H9 (cell line): Measurements from ENCODE around the gene SOD3. TPM values are rescaled to one million over a fixed set of nuclear protein-coding genes. Genes with fewer than 3 reads are reported as not detected.

Source experiments
- DNase-seq: peaks from one replicate; pipeline ENCODE4 v3.0.0-alpha.2; 2017
- H2AFZ ChIP-seq: one replicate; pipeline ENCODE4 v1.6.1; 2013; ENCODE audit warnings: mild to moderate bottlenecking, low read length, control low read depth, moderate library complexity
- H2AK5ac ChIP-seq: 2 replicates; pipeline ENCODE4 v1.6.1; 2013; ENCODE audit warnings: low read length, control low read depth, mixed read lengths; ENCODE audit not compliant: insufficient read length
- H2BK120ac ChIP-seq: one replicate; pipeline ENCODE4 v1.6.1; 2013; ENCODE audit warnings: low read depth, mild to moderate bottlenecking, low read length, control low read depth, inconsistent platforms; ENCODE audit not compliant: poor library complexity, severe bottlenecking
- H2BK12ac ChIP-seq: 2 replicates; pipeline ENCODE4 v1.6.1; 2013; ENCODE audit warnings: low read length, control low read depth, mixed read lengths, low read depth; ENCODE audit not compliant: insufficient read length
- H2BK15ac ChIP-seq: 2 replicates; pipeline ENCODE4 v1.6.1; 2013; ENCODE audit warnings: low read depth, low read length, control low read depth
- H2BK20ac ChIP-seq: one replicate; pipeline ENCODE4 v1.6.1; 2013; ENCODE audit warnings: low read depth, mild to moderate bottlenecking, low read length, control low read depth, inconsistent platforms; ENCODE audit not compliant: poor library complexity, severe bottlenecking
- H2BK5ac ChIP-seq: 2 replicates; pipeline ENCODE4 v1.6.1; 2013; ENCODE audit warnings: low read length, control low read depth, mixed read lengths; ENCODE audit not compliant: insufficient read length
- H3K14ac ChIP-seq: 2 replicates; pipeline ENCODE4 v1.6.1; 2013; ENCODE audit warnings: low read length, control low read depth; ENCODE audit not compliant: insufficient read depth
- H3K18ac ChIP-seq: 2 replicates; pipeline ENCODE4 v1.6.1; 2013; ENCODE audit warnings: low read depth, mild to moderate bottlenecking, mixed read lengths, low read length, control low read depth; ENCODE audit not compliant: insufficient read length
- H3K23ac ChIP-seq: 2 replicates; pipeline ENCODE4 v1.6.1; 2013; ENCODE audit warnings: low read length, control low read depth, mixed read lengths, low read depth; ENCODE audit not compliant: insufficient read length
- H3K23me2 ChIP-seq: 2 replicates; pipeline ENCODE4 v1.6.1; 2013; ENCODE audit warnings: low read depth, mild to moderate bottlenecking, mixed read lengths, low read length, control low read depth; ENCODE audit not compliant: insufficient read length, poor library complexity, severe bottlenecking
- H3K27ac ChIP-seq: 2 replicates; pipeline ENCODE4 v1.5.1; 2013; ENCODE audit warnings: low read length, control low read depth, mixed read lengths, low read depth; ENCODE audit not compliant: insufficient read length
- H3K27me3 ChIP-seq: 2 replicates; pipeline ENCODE4 v1.6.1; 2013; ENCODE audit warnings: low read length, control low read depth, inconsistent platforms; ENCODE audit not compliant: insufficient read depth
- H3K4ac ChIP-seq: 2 replicates; pipeline ENCODE4 v1.6.1; 2013; ENCODE audit warnings: low read depth, mild to moderate bottlenecking, control low read depth, inconsistent platforms, low read length, moderate library complexity
- H3K4me1 ChIP-seq: 2 replicates; pipeline ENCODE4 v1.6.1; 2013; ENCODE audit warnings: low read length, control low read depth, inconsistent platforms; ENCODE audit not compliant: insufficient read depth
- H3K4me2 ChIP-seq: 2 replicates; pipeline ENCODE4 v1.6.1; 2013; ENCODE audit warnings: low read length, control low read depth, mixed read lengths; ENCODE audit not compliant: insufficient read length, insufficient read depth
- H3K56ac ChIP-seq: 2 replicates; pipeline ENCODE4 v1.6.1; 2013; ENCODE audit warnings: low read depth, mild to moderate bottlenecking, mixed read lengths, low read length, control low read depth; ENCODE audit not compliant: insufficient read length
- H3K79me1 ChIP-seq: 2 replicates; pipeline ENCODE4 v1.6.1; 2013; ENCODE audit warnings: low read depth, mild to moderate bottlenecking, moderate library complexity, low read length, control low read depth, inconsistent platforms; ENCODE audit not compliant: insufficient read depth, poor library complexity, severe bottlenecking
- H3K79me2 ChIP-seq: 2 replicates; pipeline ENCODE4 v1.6.1; 2013; ENCODE audit warnings: low read length, control low read depth, inconsistent platforms; ENCODE audit not compliant: insufficient read depth
- H3K9ac ChIP-seq: 2 replicates; pipeline ENCODE4 v1.6.1; 2013; ENCODE audit warnings: low read length, control low read depth, mixed read lengths; ENCODE audit not compliant: insufficient read length; ENCODE audit errors: extremely low read depth
- H3K9me3 ChIP-seq: one replicate; pipeline ENCODE4 v1.6.1; 2013; ENCODE audit warnings: low read depth, low read length, inconsistent platforms; ENCODE audit not compliant: control insufficient read depth
- H3T11ph ChIP-seq: one replicate; pipeline ENCODE4 v1.6.1; 2013; ENCODE audit warnings: mild to moderate bottlenecking, low read length, control low read depth, inconsistent platforms
- H4K20me1 ChIP-seq: one replicate; pipeline ENCODE4 v1.6.1; 2013; ENCODE audit not compliant: control insufficient read depth, insufficient read length, insufficient read depth
- H4K5ac ChIP-seq: 2 replicates; pipeline ENCODE4 v1.6.1; 2013; ENCODE audit warnings: low read depth, mild to moderate bottlenecking, mixed read lengths, low read length, control low read depth; ENCODE audit not compliant: insufficient read length
- H4K8ac ChIP-seq: replicated peaks from 2 replicates; pipeline ENCODE4 v1.6.1; 2013; ENCODE audit warnings: low read length, control low read depth, mixed read lengths, low read depth; ENCODE audit not compliant: insufficient read length
- H4K91ac ChIP-seq: 2 replicates; pipeline ENCODE4 v1.6.1; 2013; ENCODE audit warnings: low read depth, mild to moderate bottlenecking, moderate library complexity, mixed read lengths, low read length, control low read depth; ENCODE audit not compliant: insufficient read length
- H3K27ac Mint-ChIP-seq, 3 experiments: 2 replicates in 2 of 3; 3 replicates in 1 of 3; pipeline ENCODE4 v1.8.0; 2020 to 2021; ENCODE audit warnings: mixed read lengths in 3 of 3, mild to moderate bottlenecking in 1 of 3, moderate library complexity in 1 of 3
- H3K27me3 Mint-ChIP-seq: 2 replicates; pipeline ENCODE4 v1.8.0; 2021; ENCODE audit warnings: low read depth, mild to moderate bottlenecking, moderate library complexity, mixed read lengths
- H3K36me3 Mint-ChIP-seq, 3 experiments: 2 replicates in 2 of 3; 3 replicates in 1 of 3; pipeline ENCODE4 v1.8.0; 2020 to 2021; ENCODE audit warnings: low read depth in 3 of 3, mixed read lengths in 3 of 3; ENCODE audit not compliant: insufficient read depth in 1 of 3
- H3K4me1 Mint-ChIP-seq, 2 experiments: 2 replicates each; pipeline ENCODE4 v1.8.0; 2020; ENCODE audit warnings: mixed read lengths in 2 of 2
- H3K4me3 Mint-ChIP-seq, 2 experiments: 2 replicates in 1 of 2; 3 replicates in 1 of 2; pipeline ENCODE4 v1.8.0; 2020 to 2021; ENCODE audit warnings: mild to moderate bottlenecking in 2 of 2, mixed read lengths in 2 of 2, moderate library complexity in 1 of 2
- H3K9me3 Mint-ChIP-seq, 2 experiments: 2 replicates in 1 of 2; 3 replicates in 1 of 2; pipeline ENCODE4 v1.8.0; 2020; ENCODE audit warnings: mild to moderate bottlenecking in 2 of 2, mixed read lengths in 2 of 2, moderate library complexity in 1 of 2
- CTCF ChIP-seq: fragments of 200-600 bp; sonication (generic); conservative IDR thresholded peaks from 3 replicates; pipeline ENCODE4 v1.8.0; 2021; ENCODE audit warnings: antibody characterized with exemption, mild to moderate bottlenecking
- WGBS: extraction: QIAGEN DNeasy Blood & Tissue Kit; methylation state at CpG from one replicate; pipeline ENCODE4 v1.1.7; 2013; ENCODE audit warnings: missing lambda C conversion rate, low lambda C conversion rate, mixed read lengths; ENCODE audit not compliant: insufficient read length; ENCODE audit errors: extremely low coverage; 5-methylcytosine and 5-hydroxymethylcytosine counted together
- total RNA-seq: library from RNA; stranded (reverse); gene quantifications from 2 replicates; pipeline ENCODE4 v1.2.1, GENCODE V29; 2021

Gene SOD3
- total RNA-seq, 1 experiment from 2014 or later: 3.3 TPM

- Histone ChIP-seq H4K91ac (no peak overlapping the region), H3K18ac (no peak overlapping the region), H2BK12ac (no peak overlapping the region), H3K56ac (no peak overlapping the region), H3K9ac (no peak overlapping the region), H2BK5ac (no peak overlapping the region), H2AK5ac (no peak overlapping the region), H3K4ac (no peak overlapping the region), H3K14ac (no peak overlapping the region), H3T11ph (no peak overlapping the region), H4K5ac (no peak overlapping the region), H2BK120ac (no peak overlapping the region), H4K20me1 (no peaks in the 10 kb centered on the region), H2AFZ (no peak overlapping the region), H3K79me1 (no peaks in the 10 kb centered on the region), H3K27ac (no peak overlapping the region), H3K27me3 (no peaks in the 10 kb centered on the region), H2BK20ac (no peak overlapping the region), H3K23me2 (no peaks in the 10 kb centered on the region), H3K9me3 (no peaks in the 10 kb centered on the region), H4K8ac (no peak overlapping the region), H3K79me2 (no peaks in the 10 kb centered on the region), H3K4me2 (no peak overlapping the region), H3K23ac (no peak overlapping the region), H3K4me1 (no peaks in the 10 kb centered on the region), H2BK15ac (no peak overlapping the region)
- H3K9me3 Mint-ChIP-seq: no peaks in the 10 kb centered on the region; a peak in 1 of 5 replicates
- no peak for TF ChIP-seq CTCF
- no peak overlapping the region for H3K27ac Mint-ChIP-seq
- no CpG with 5 or more reads among the region's 6 CpGs for WGBS
- DNase-seq: no peak
- no peaks in the 10 kb centered on the region; a peak in 1 of 7 replicates for H3K36me3 Mint-ChIP-seq
- H3K27me3 Mint-ChIP-seq: no peaks in the 10 kb centered on the region; the same call in none of the 2 replicates
- H3K4me3 Mint-ChIP-seq: no peak overlapping the region
- peaks cover 14 to 17% of the 10 kb centered on the region in 2 experiments for H3K4me1 Mint-ChIP-seq
Measured at GRCh38 chr4:24772952-24773351, 22.4 kb upstream of the SOD3 start.
